Measurements from ENCODE around the gene GPRC5A. TPM values are rescaled to one million over a fixed set of nuclear protein-coding genes. Genes with fewer than 3 reads are reported as not detected.
"Not testable (repeated sequence)": the region's sequence is repeated elsewhere in the genome, so short reads cannot be mapped to it uniquely, and the experiment has no call there.

GPRC5A gene
- total and polyA plus RNA-seq, 2 donors (not counting 1 experiment from before 2014, with no cell fraction given): not detected

- H3K4me3 Mint-ChIP-seq; H3K36me3 ChIP-seq (replicated peaks in 1 of 2; ENCODE audit: control extremely low read depth in 1 of 2, control insufficient read depth in 1 of 2, extremely low read depth in 1 of 2, insufficient read depth in 2 of 2, low read length in 1 of 2); H3K27me3 ChIP-seq (replicated peaks in 1 of 4; ENCODE audit: control extremely low read depth in 1 of 4, control insufficient read depth in 3 of 4, insufficient read depth in 4 of 4, low read length in 3 of 4); H3K27ac Mint-ChIP-seq; H3K4me1 ChIP-seq (ENCODE audit: control insufficient read depth in 2 of 2, insufficient read depth in 2 of 2, low read length in 2 of 2); POLR2A ChIA-PET; H3K9me3 Mint-ChIP-seq (ENCODE audit: insufficient read depth); intact Hi-C loops (cut with micrococcal nuclease); H3K27ac ChIP-seq (ENCODE audit: low read length in 2 of 2); H2AFZ ChIP-seq (ENCODE audit: insufficient read depth, low read depth, low read length, poor library complexity, severe bottlenecking); DNase-seq; H3K79me2 ChIP-seq (ENCODE audit: control insufficient read depth, insufficient read depth, low read length); H3K27me3 Mint-ChIP-seq; H3K4me1 Mint-ChIP-seq; H3K9ac ChIP-seq (ENCODE audit: low read length); H3K9me3 ChIP-seq (ENCODE audit: control extremely low read depth in 1 of 3, control insufficient read depth in 2 of 3, insufficient read depth in 1 of 3, low read length in 2 of 3); ATAC-seq (ENCODE audit: low read depth); H4K20me1 ChIP-seq (ENCODE audit: control insufficient read depth, insufficient read depth, low read length, poor library complexity, severe bottlenecking); H3K4me2 ChIP-seq (replicated peaks; ENCODE audit: low read depth, low read length, poor library complexity, severe bottlenecking); H3K4me3 ChIP-seq (ENCODE audit: control extremely low read depth in 1 of 5, extremely low read depth in 1 of 5, insufficient read depth in 1 of 5, low read depth in 2 of 5, low read length in 4 of 5): not testable (repeated sequence)
- CTCF ChIA-PET: interaction anchor here (0.5 kb wide), 1 partner anchor 54 kb away, joined by 5 read pairs; no protein-coding TSS in a partner anchor
- no CpG with 5 or more reads among the region's 3 CpGs for WGBS (ENCODE audit: insufficient coverage)
Measured at GRCh38 chr12:12846780-12847179, 44.6 kb upstream of the GPRC5A start.

- Histone ChIP-seq H3K9ac (ENCODE audit: low read length) (no peak overlapping the region), H3K4me3 (ENCODE audit: control extremely low read depth in 1 of 5, extremely low read depth in 1 of 5, insufficient read depth in 1 of 5, low read depth in 2 of 5, low read length in 4 of 5) (no peak overlapping the region), H3K4me1 (ENCODE audit: control insufficient read depth in 2 of 2, insufficient read depth in 2 of 2, low read length in 2 of 2) (no peaks in the 10 kb centered on the region), H4K20me1 (ENCODE audit: control insufficient read depth, insufficient read depth, low read length, poor library complexity, severe bottlenecking) (no peaks in the 10 kb centered on the region), H3K79me2 (ENCODE audit: control insufficient read depth, insufficient read depth, low read length) (no peaks in the 10 kb centered on the region), H3K36me3 (replicated peaks in 1 of 2; ENCODE audit: control extremely low read depth in 1 of 2, control insufficient read depth in 1 of 2, extremely low read depth in 1 of 2, insufficient read depth in 2 of 2, low read length in 1 of 2) (no peaks in the 10 kb centered on the region), H3K27ac (ENCODE audit: low read length in 2 of 2) (no peak overlapping the region), H3K9me3 (ENCODE audit: control extremely low read depth in 1 of 3, control insufficient read depth in 2 of 3, insufficient read depth in 1 of 3, low read length in 2 of 3) (peaks cover 0 to 8% (median 4%) of the 10 kb centered on the region in 3 donors), H2AFZ (ENCODE audit: insufficient read depth, low read depth, low read length, poor library complexity, severe bottlenecking) (no peak overlapping the region), H3K27me3 (replicated peaks in 1 of 4; ENCODE audit: control extremely low read depth in 1 of 4, control insufficient read depth in 3 of 4, insufficient read depth in 4 of 4, low read length in 3 of 4) (no peaks in the 10 kb centered on the region), H3K4me2 (replicated peaks; ENCODE audit: low read depth, low read length, poor library complexity, severe bottlenecking) (no peak overlapping the region)
- Mint-ChIP-seq H3K4me3 (no peak overlapping the region), H3K27me3 (no peaks in the 10 kb centered on the region), H3K27ac (no peak overlapping the region), H3K9me3 (ENCODE audit: insufficient read depth) (peaks cover 3% of the 10 kb centered on the region), H3K4me1 (no peaks in the 10 kb centered on the region)
- DNase-seq (no peak), ATAC-seq (ENCODE audit: low read depth) (no peak)
- no CpG with 5 or more reads among the region's 3 CpGs for WGBS (ENCODE audit: insufficient coverage)
- intact Hi-C loops (cut with micrococcal nuclease): no loop called here
- TF ChIP-seq EZH2 (IDR thresholded peaks at IDR 0.05; ENCODE audit: borderline replicate concordance, insufficient read depth, low read depth, low read length, poor library complexity, severe bottlenecking) (no peak), CTCF (IDR thresholded peaks at IDR 0.05) (no peak)
- POLR2A ChIA-PET: interaction anchor here (0.7 kb wide), 1 partner anchor 55 kb away, joined by 4 read pairs; no protein-coding TSS in a partner anchor
- CTCF ChIA-PET: interaction anchor here (1.3 kb wide), 2 partner anchors 15 to 17 kb away, joined by 4 to 5 read pairs; no protein-coding TSS in a partner anchor
Measured at GRCh38 chr12:12853435-12853834, 37.9 kb upstream of the GPRC5A start.
